ENCODE results near the gene MDC1. TPM values are rescaled to one million over a fixed set of nuclear protein-coding genes. Genes with fewer than 3 reads are reported as not detected.

The MDC1 gene
- total and polyA plus RNA-seq, 2 of the 13 experiments (the other 11 are each of a cell fraction or from before 2014, with no cell fraction given) = 8.4 to 14.0 TPM

- TF ChIP-seq ZNF574 (CRISPR knock-in tag; IDR thresholded peaks at IDR 0.05) (peak; percentile 50), ZNF513 (CRISPR knock-in tag; conservative IDR thresholded peaks at IDR 0.05) (no peak; the same call in 1 of the 2 replicates), ZNF335 (CRISPR knock-in tag; IDR thresholded peaks at IDR 0.05) (no peak), SMAD3 (CRISPR knock-in tag; IDR thresholded peaks at IDR 0.05) (no peak), POLR2AphosphoS5 (IDR thresholded peaks at IDR 0.05; ENCODE audit: low read depth, low read length) (peak; percentile 92), REST (IDR thresholded peaks at IDR 0.05; ENCODE audit: borderline replicate concordance in 1 of 2, low read depth in 1 of 2, low read length in 2 of 2) (peak in 1 of 2 experiments; percentile 64; a peak in 1 of 4 replicates), CEBPG (CRISPR knock-in tag; IDR thresholded peaks at IDR 0.05) (peak; percentile 28; the same call in 1 of the 2 replicates), KDM1A (CRISPR knock-in tag; IDR thresholded peaks at IDR 0.05) (no peak), NCOA1 (CRISPR knock-in tag; IDR thresholded peaks at IDR 0.05) (no peak), NR2C2 (CRISPR knock-in tag; IDR thresholded peaks at IDR 0.05; ENCODE audit: borderline replicate concordance) (0 out of 2 replicates have a peak, but pooled peaks have one; percentile 57), TGIF2 (CRISPR knock-in tag; IDR thresholded peaks at IDR 0.05) (no peak), MXD1 (CRISPR knock-in tag; IDR thresholded peaks at IDR 0.05) (no peak), DPF2 (CRISPR knock-in tag; IDR thresholded peaks at IDR 0.05; ENCODE audit: borderline replicate concordance, low read depth) (peak; percentile 54; the same call in 1 of the 2 replicates), CENPX (CRISPR knock-in tag; IDR thresholded peaks at IDR 0.05) (no peak), ZNF577 (CRISPR knock-in tag; IDR thresholded peaks at IDR 0.05; ENCODE audit: borderline replicate concordance, low read depth) (no peak), CENPT (CRISPR knock-in tag; IDR thresholded peaks at IDR 0.05; ENCODE audit: low read depth) (no peak), RARA (CRISPR knock-in tag; IDR thresholded peaks at IDR 0.05) (peak; percentile 69), ATF3 (CRISPR knock-in tag; IDR thresholded peaks at IDR 0.05) (no peak), MATR3 (CRISPR knock-in tag; IDR thresholded peaks at IDR 0.05) (no peak), ZBTB7A (CRISPR knock-in tag; IDR thresholded peaks at IDR 0.05) (0 out of 2 replicates have a peak, but pooled peaks have one; percentile 37), ZMYM4 (CRISPR knock-in tag; IDR thresholded peaks at IDR 0.05) (0 out of 2 replicates have a peak, but pooled peaks have one; percentile 37), TEAD3 (CRISPR knock-in tag; optimal IDR thresholded peaks at IDR 0.05; ENCODE audit: borderline replicate concordance) (peak; percentile 86)
Measured at GRCh38 chr6:30748851-30749540, 31.9 kb upstream of the MDC1 start (continued).

Data from HepG2 (cell line).